RCC 7860 (cell line): ENCODE results near the gene NAA40.

Experiments used
- DNase-seq: peaks from one replicate; pipeline ENCODE4 v3.0.0-alpha.2; 2015; ENCODE audit warnings: low spot score
- FAIRE-seq: peaks from 2 replicates; lab custom pipeline; 2012; peaks lifted over from hg19 to GRCh38; lab: Jason Lieb, UNC

The NAA40 gene

DNA sequence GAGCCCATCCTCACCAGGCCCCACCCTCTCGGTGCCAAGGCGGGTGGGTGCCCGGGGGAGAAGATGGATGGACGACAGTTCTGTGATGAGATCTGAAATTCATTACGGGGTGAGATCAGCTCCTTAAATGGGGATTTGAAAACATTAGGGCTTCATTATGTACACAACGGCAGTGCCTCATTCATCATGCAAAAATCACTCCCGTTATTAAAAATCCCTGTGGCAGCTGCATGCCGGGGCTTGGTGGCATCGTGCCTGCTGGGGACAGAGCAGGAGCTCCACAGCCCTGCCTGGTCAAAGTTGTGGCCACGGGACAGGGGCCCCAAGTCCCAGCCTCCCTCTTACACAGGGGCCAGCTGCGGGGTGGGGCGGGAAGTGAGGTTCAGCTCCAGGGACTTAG is 67.6 kb downstream of the NAA40 start:
- FAIRE-seq (no peak), DNase-seq (no peak)
